ENCODE measurements around the gene CNP. TPM values are rescaled to one million over a fixed set of nuclear protein-coding genes. Genes with fewer than 3 reads are reported as not detected.
"Not testable (repeated sequence)": the region's sequence is repeated elsewhere in the genome, so short reads cannot be mapped to it uniquely, and the experiment has no call there.

Gene CNP
- total RNA-seq, 1 donor from 2014 or later, result 51.1 TPM

DNA sequence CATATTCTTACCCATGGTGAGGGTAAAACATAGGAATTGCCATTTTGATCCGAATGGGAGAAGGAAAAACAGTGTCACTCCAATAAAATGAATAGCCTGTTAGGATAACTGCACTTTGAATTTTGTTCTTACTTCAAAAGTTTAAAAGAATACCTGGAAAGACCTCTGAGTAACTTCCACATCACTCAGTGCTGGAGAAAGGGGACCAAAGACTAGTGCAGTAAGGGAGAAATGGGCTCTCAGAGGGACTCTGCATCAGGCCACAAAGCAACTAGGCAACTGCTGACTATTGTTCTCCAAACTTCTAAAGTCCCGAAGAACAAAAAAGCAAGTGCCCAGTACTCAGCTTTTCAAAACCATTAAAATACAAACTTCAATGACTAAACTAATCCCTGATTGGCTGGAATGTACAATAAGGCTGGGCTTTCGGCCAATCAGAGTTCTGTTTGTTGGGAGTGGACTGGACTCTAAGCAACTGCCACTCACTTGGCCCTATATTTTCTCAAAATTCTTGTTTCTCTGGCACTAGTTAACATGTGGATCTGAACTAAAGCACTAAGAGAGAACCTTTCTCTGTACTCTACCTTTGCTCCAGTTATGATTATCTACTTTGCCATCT, 44.4 kb downstream of the CNP start:
- Histone ChIP-seq H3K27me3 (no peaks in the 10 kb centered on the region), H3K9me3 (no peaks in the 10 kb centered on the region), H3K36me3 (no peaks in the 10 kb centered on the region), H3K4me1 (peaks cover 49% of the 10 kb centered on the region), H3K4me3 (no peak overlapping the region), H3K27ac (no peak overlapping the region)
- ATAC-seq (peak; percentile 34), DNase-seq (no peak)
- intact Hi-C loops (cut with DNase I), result no loop called here
- TF ChIP-seq, protein P1, sequence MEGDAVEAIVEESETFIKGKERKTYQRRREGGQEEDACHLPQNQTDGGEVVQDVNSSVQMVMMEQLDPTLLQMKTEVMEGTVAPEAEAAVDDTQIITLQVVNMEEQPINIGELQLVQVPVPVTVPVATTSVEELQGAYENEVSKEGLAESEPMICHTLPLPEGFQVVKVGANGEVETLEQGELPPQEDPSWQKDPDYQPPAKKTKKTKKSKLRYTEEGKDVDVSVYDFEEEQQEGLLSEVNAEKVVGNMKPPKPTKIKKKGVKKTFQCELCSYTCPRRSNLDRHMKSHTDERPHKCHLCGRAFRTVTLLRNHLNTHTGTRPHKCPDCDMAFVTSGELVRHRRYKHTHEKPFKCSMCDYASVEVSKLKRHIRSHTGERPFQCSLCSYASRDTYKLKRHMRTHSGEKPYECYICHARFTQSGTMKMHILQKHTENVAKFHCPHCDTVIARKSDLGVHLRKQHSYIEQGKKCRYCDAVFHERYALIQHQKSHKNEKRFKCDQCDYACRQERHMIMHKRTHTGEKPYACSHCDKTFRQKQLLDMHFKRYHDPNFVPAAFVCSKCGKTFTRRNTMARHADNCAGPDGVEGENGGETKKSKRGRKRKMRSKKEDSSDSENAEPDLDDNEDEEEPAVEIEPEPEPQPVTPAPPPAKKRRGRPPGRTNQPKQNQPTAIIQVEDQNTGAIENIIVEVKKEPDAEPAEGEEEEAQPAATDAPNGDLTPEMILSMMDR (IDR thresholded peaks at IDR 0.05), result no peak

DNA sequence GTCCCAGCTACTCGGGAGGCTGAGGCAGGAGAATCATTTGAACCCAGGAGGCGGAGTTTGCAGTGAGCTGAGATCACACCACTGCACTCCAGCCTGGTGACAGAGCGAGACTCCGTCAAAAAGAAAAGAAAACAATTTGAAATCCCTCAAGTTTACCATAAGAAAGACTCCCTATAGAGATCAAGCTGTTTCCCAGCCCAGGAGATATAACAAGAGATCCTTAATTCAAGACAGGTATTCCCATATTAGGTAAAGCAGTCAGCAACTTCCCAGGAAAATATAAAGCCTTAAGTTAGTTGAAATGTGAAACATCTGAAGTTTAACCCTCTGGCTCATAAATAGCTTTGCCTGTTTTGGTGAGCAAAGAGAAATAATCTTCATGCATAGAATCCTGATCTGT, 45.8 kb downstream of the CNP start:
- H3K4me1 ChIP-seq, result peaks cover 42% of the 10 kb centered on the region

DNA sequence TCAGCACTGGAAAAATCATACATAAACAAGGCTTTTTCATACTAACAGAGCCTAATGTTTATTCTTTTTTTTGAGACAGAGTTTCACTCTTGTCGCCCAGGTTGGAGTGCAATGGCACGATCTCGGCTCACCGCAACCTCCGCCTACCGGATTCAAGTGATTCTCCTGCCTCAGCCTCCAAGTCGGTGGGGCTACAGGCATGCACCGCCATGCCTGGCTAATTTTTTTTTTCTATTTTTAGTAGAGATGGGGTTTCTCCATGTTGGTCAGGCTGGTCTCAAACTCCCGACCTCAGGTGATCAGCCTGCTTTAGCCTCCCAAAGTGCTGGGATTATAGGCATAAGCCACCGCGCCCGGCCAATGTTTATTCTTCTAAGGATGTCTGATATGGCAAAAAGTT, 47.1 kb downstream of the CNP start:
- H3K4me1 ChIP-seq, result peaks cover 49% of the 10 kb centered on the region
- DNase-seq; intact Hi-C loops (cut with DNase I); ATAC-seq; H3K9me3 ChIP-seq; H3K36me3 ChIP-seq; H3K27ac ChIP-seq; H3K27me3 ChIP-seq; H3K4me3 ChIP-seq: not testable (repeated sequence)

More for the DNA sequence above, 45.8 kb downstream of the CNP start:
- intact Hi-C loops (cut with DNase I); H3K9me3 ChIP-seq; DNase-seq; H3K4me3 ChIP-seq; H3K36me3 ChIP-seq; H3K27me3 ChIP-seq; ATAC-seq; H3K27ac ChIP-seq: not testable (repeated sequence)

DNA sequence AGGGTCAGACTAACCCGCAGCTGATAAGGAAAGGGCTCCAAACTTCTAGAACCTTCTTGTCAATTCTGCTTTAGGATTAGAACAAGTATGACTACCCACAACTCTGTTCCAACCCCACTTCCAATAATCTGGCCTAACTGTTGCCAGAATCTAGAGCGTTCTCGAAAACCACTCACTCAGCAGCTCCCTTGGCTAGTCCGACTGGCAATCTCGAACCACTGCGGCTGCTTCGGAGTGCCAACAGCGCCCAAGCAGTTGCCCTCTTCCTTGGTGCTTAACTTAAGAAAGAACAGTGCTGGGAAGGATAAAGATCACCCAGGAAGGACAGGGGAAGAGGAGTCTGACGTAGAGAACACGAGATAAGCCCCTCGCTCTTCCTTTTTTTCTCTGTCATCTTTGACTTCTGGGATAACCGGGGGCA, 49.8 kb downstream of the CNP start:
- Histone ChIP-seq H3K27ac (peak overlapping the region; percentile 95), H3K4me1 (peaks cover 42% of the 10 kb centered on the region), H3K9me3 (no peaks in the 10 kb centered on the region), H3K4me3 (peak overlapping the region; percentile 93), H3K27me3 (no peaks in the 10 kb centered on the region), H3K36me3 (no peaks in the 10 kb centered on the region)
- DNase-seq (no peak), ATAC-seq (no peak)
- intact Hi-C loops (cut with DNase I), result no loop called here
- TF ChIP-seq, protein P1 (IDR thresholded peaks at IDR 0.05), result no peak

DNA sequence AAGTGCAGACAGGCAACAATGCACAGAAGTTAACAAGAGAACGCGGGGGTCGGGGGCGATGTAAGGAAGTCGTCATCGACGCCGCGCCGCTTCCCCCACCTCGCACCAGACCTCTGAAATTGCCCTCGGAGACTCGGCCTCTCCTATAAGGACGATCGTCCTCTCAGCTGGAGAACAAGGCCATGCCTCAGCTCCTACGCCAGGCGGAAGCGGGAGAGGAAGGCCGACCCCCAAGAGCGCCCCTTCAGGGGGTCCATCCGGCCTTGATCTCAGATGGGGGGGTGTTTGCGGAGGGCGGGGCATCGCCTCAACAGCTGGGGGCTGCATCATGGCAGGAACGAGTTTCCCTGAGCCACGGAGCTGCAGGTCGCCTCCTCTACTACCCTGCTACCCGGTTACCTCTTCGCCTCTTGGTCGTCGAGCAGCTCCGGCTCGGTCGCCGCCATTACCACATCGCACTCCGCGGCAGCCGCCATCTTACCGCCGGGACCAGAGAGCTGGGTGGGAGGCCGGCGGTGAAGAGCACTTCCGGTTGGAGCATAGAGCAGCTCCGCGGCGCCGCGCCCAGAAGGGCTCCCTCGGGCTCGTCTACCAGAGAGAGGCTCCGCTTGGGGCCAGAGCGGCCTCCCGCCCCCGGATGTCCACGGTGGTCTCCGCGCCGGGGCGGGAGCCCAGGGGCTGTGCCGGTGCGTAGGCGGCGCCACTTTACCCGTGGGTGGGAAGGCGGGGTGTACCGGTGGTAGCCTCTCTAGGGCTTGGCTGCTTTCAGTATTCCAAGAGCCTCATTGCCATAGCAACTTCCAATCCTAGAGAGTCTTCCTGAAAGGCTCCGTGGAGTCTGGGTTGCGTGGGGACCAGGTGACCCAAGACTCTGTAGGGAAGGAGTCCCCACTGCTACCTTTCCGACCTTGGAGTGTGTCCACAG, 50.6 kb downstream of the CNP start, which contains the start of gene DNAJC7:
Gene DNAJC7 (minus strand): TSS at position 499 of the 925 bp plus-strand sequence. CDS start 23 bp downstream, at position 476.
- peaks cover 2% of the 10 kb centered on the region for H3K36me3 ChIP-seq
- peak within 1 kb of the TSS; percentile 93 for H3K4me3 ChIP-seq
- peak; percentile 96 for DNase-seq
- no peaks in the 10 kb centered on the region for H3K9me3 ChIP-seq
- peak within 1 kb of the TSS; percentile 95 for H3K27ac ChIP-seq
- ATAC-seq, result peak; percentile 95
- H3K4me1 ChIP-seq, result peaks cover 42% of the 10 kb centered on the region
- TF ChIP-seq, protein P1 (IDR thresholded peaks at IDR 0.05), result no peak
- no peaks in the 10 kb centered on the region for H3K27me3 ChIP-seq
- intact Hi-C loops (cut with DNase I), result no loop called here

DNA sequence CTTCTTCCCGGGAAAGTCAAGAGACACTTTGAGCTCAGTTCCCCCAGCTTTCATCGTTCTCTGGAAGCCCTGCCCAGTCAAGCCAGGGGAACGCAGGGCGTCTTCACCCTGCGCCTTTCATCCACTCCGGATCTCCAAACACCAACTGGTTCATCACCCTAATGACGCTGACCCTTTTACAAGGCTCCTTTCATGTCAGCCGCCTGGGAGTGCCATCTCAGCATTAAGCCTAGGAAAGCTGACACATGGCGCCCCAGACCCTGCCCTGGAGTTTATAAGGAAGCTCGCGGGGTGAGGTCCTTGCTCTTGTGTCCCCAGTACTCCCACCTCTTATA, 51.2 kb downstream of the CNP start:
- DNase-seq, result no peak
- H3K36me3 ChIP-seq, result peaks cover 8% of the 10 kb centered on the region
- no peaks in the 10 kb centered on the region for H3K27me3 ChIP-seq
- peak overlapping the region; percentile 95 for H3K27ac ChIP-seq
- no peaks in the 10 kb centered on the region for H3K9me3 ChIP-seq
- peak overlapping the region; percentile 93 for H3K4me3 ChIP-seq
- intact Hi-C loops (cut with DNase I), result no loop called here
- peaks cover 38% of the 10 kb centered on the region for H3K4me1 ChIP-seq
- TF ChIP-seq, protein P1 (IDR thresholded peaks at IDR 0.05), result no peak
- ATAC-seq, result no peak

All from upper lobe of right lung (tissue), 1 donor.